Stimulated activated CD4-positive, alpha-beta T cell treated with anti-CD3 and anti-CD28 coated beads, Interleukin-1b, Interleukin-23, amount 100 ng/mL, for 1 hour (primary cell): Measurements from ENCODE around the gene ENPP1.

ENCODE experiments used
- DNase-seq, 2 donors: peaks; one replicate each; pipeline ENCODE4 v3.0.0-alpha.2; 2020; ENCODE audit warnings: low read depth in 2 of 2

ENPP1 gene

DNA sequence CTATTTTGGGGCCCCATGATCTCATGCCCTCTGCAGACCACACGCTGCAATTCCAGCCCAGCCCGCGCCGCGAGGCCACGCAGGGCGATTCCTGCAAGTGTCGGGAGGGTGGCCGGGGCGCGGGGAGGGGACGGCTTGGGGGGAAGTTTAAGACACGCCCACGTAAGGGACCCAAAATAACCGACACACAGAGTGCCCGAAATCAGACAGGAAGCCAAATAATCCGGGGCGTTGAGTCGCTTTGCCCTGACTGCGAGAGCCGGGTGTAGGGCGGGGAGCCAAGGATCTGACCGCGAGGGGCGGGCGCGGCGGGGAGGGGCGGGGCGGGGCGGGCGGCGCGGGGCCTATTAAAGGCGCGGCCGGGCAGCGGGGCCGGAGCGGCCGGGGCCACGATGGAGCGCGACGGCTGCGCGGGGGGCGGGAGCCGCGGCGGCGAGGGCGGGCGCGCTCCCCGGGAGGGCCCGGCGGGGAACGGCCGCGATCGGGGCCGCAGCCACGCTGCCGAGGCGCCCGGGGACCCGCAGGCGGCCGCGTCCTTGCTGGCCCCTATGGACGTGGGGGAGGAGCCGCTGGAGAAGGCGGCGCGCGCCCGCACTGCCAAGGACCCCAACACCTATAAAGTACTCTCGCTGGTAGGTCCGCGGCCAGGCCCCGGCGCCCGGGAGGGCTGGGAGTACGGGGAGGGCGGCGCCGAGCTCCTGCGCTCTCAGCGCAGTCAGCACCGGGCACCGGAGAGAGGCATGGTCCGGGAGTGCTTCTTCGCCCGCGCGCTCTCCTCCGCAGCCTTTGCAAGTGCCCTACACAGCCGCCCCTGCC lies at the start of gene ENPP1:
Gene ENPP1 (plus strand): TSS at position 377 of the 816 bp plus-strand sequence. CDS start 16 bp downstream, at position 393.
- DNase-seq = peak in 1 of 2 donors; percentile 11

DNA sequence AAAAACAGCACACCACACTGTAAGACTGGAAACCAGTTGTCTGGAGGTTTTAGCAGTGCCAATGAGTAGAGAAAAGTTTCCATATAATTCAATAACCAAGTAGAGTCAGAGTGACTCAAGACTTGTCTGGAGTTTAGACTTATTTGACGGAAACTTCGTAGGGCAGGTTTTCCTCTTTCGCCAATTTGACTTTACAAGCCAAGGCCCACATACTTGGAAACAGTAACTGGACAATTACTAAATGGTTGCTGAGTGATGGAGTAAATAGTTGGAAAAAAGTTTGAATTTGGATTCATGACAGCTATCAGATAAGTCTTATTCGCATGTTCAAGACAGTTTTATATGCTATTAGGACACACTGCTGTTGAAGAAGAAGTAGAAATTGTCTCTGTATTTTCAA lies 48.9 kb upstream of the ENPP1 start:
- DNase-seq = no peak

DNA sequence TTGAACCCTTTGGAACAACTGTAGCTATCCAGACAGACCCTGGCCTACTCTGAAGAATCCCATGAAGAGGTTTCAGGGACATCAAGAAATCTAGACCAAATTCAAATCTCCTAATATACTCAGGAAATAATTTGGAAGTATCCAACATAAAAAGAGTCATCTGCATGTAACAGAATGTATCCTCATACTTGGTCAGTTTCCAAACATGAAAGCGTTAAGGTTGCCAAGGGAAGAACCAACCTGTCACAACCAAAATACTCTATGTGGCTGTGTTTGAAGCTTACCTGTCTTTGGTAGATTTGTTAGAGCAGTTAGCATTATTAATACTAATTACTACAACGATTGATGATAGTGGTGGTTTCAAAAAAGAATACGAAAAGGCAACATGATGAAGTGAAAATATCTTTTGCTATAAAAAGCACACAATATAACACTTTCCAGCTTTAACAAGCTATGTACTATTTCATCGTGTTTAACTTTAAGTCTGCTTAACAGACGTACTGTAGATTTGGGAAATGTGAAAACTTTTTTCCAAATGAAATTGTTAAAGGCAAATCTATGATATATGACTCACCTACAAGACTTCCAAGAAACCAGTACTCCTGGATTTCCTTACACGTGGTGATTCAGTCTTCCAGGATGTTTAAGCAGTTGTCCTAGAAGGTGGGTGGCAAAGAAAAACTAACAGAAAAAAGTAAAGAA lies 46.6 kb upstream of the ENPP1 start:
- DNase-seq = no peak

DNA sequence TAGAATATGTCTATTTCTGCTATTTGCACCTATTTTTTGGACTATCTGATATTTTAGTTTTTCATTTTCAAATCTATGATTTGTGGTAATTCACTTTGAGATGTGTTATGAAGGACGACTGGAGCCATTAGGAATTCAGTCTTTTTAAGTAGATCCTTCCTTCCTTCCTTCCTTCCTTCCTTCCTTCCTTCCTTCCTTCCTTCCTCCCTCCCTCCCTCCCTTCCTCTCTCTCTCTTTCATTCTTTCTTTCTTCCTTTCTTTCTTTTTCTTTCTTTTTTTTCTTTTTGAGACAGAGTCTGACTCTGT lies 46.1 kb upstream of the ENPP1 start:
- no peak for DNase-seq

DNA sequence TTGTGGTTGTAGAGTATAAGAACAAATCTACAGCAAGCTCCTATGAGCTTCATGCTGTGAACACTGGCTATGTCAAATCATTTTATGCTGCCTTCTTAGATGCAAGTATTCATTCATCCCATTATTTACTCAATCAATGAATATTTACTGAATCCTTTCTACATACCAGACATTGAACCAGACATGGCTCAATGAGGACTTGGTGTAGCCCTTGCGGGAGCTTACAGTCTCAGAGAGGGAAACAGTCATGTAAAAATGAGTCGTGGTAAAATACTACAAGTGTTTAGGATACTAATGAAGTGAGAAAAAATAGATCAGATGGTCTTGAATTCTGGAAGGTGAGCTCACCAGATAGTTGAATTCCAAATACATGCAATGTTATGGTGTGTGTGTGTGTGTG lies 44.8 kb upstream of the ENPP1 start:
- DNase-seq = no peak

DNA sequence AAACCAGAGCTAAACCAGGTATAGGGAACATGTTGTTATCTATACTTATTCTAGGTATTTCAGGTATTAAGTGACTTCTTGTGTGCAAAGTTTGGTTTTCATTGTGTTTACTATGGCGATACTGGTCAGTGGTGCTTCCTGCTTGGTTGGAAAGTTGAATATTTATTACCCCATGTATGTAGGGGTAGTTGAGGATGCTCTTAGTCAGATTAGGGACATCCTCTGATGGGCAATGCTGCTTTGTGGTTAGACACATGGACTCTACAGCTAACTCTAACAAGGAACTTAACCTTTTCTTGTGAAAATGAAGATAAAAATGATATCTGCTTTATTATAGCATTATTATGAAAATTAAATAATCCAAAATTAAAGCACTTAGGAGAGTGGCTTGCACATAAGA lies 44.1 kb upstream of the ENPP1 start:
- DNase-seq = no peak

DNA sequence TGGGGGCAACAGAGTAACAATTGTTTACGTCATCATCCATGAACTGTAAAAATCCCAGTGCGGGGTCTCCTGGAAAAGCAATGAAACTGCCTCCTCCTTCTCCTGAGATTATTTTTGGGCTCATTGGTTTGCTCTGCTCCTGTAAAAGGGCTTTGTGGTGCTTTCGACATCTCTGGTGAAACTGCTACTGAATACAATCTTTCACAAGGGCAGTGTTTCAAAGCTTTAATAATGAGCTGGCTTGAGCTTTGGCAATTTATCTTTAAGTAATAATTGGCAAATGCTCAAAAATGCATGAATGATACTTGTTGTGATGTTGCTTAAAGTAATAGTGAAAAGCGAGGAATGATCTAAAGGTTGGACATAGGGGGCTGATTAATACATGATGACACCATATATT lies 43.5 kb upstream of the ENPP1 start:
- DNase-seq = no peak

DNA sequence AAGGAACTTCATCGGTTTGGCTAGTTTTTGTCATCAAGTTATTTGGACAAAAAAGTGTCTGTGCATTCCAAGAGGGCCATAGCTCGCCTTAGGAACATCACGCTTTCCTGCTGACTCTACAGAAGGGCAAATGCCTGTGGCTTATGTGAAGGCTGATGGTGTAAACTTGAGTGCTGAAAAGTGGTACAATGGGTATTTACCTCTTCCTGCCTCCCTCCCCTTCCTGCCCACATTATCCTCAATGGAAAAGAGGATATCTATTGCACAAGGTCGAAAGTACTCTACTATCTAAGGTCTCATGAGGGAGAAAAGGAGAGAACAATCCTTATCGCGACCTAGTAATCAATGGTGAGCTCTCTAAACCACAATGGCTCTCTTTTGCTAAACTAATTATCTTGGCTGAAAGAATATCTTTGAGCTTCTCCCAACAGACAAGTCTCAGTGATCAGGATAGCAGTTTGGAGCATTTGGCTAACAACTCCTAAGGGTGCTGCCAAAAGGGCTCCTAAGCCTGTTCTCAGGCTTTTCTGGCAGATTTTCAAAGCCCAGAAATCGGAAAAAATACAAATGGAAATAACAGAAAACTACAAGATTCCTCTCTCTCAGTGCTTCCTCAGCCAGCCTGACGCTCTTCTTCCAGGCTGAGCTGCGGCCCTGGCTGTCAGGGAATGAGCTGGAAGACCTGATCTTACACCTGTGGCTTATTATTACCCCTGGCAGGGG lies 42.6 kb upstream of the ENPP1 start:
- no peak for DNase-seq

DNA sequence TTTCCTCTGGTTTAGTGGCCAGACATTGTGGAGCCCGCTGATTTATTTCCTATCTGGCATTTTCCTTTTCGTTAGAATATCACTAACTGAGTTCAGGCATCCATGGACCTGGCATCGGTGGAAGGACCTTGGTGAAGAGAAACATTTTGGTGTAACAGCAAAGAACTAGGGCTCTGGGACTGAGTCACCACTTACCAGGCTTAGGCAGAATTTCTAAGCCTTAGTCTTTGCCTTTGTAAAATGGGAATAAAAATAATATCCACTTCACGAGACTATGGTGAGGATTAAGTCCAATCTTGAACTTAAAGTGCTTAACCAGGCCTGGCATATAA lies 42.0 kb upstream of the ENPP1 start:
- DNase-seq = no peak

DNA sequence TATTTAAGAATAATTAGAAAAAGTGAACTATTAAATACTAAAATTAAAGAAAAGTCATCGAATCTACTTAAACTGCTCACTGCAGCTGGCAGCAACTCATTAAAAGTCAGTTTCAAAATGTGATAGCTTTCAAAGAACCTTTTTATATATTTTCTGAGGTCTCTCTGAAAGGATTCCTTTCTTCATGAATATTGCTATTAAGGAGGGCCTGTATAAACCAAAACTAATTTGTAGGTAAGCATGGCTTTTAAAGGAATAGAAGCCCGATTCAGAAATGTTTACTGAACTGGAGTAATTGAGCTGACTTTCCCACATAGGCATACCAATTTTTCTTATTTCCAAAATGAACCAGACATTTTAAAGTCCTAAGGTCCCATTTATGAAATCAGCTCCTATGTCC lies 41.2 kb upstream of the ENPP1 start:
- no peak for DNase-seq

DNA sequence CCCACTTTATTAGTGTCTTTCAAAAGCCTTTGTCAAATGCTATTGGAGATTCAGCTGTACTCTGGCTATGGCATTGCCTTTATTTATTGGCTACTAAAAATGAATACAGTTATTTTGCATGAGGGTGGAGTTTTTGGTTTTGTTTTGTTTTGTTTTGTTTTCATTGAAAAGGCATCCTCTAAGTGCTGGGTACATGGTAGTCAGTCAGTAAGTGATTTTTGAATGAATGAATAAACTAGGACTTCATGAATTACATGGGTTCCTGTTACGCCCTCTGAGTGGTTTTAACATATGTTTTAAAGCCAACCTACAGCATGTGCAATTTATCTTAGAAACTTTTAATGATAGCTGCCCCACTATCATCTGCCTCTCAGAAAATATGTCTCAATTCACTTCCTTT lies 38.9 kb upstream of the ENPP1 start:
- no peak for DNase-seq

DNA sequence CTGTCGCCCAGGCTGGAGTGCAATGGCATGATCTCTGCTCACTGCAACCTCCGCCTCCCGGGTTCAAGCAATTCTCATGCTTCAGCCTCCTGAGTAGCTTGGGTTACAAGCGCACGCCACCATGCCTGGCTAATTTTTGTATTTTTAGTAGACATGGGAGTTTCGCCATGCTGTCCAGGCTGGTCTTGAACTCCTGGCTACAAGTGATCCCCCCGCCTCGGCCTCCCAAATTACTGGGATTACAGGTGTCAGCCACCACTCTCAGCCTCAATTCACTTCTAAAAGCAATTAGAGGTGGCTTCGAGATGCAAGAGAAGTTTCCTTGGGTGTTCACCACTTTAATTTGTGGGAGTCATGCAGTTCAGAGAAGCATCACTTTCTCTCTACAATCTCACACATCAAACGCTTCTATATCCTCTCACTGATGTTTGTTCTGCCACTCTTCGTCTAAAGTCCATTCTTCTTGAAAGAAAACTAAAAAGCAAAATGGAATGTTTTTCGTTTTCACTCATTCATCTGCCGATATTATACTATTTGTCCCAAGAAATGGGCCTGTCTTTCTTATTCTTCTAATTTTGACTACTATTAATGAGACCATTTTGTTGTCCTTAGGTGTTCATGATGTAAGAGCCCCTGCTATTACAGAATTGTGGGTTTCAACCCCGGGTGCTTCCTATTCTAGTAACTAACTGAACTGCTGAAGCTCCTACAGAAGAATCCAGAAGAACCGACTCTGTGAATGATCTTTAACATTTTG lies 38.3 kb upstream of the ENPP1 start:
- DNase-seq = no peak

DNA sequence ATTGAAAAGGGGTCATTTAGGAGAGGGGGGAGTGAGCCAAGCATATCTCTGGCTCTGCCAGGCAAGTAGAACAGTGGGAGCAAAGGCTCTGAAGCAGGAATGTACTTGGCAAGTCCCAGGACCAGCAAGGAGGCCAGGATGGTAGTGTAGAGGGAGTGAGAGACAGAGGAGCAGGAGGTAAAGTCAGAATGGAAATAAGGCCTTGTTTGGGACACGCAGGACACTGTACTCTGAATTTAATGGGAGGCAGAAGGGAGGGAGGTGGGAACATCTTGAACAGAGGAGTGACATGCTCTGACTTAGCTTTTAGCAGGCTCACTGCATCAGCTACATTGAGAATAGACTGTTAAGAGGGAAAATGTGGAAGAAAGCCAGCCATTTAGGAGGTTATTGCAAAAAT lies 37.0 kb upstream of the ENPP1 start:
- no peak for DNase-seq

DNA sequence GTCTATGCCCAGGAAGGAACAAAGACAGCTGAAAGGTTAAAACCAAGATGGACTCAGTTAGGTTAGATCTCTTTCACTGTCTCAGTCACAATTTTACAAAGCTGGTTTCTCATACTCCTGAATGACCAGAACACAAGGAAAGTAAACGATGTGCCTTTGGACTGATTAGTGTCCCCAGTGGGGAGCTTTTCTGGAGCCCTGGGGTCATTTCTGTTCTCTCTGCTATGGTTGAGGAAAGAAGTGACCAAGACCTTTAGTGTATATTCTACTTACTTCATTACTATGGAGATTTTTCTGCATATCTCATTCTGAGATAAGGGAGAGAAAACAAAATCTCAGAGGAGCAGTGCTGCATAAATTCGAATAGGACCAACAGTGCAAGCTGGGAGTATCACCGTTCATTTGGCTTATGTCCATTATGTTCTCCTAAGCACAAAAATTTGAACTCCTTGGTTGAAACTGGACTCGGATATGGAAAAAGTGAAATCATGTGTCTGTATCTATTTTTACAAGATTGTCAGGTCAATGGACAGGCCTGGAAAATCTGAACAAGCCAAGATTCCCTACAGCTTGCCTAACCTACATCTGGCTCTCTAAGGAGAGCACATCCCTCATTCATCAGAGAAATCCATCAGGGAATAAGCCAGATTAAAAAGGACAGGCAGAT lies 34.4 kb upstream of the ENPP1 start:
- DNase-seq = no peak

DNA sequence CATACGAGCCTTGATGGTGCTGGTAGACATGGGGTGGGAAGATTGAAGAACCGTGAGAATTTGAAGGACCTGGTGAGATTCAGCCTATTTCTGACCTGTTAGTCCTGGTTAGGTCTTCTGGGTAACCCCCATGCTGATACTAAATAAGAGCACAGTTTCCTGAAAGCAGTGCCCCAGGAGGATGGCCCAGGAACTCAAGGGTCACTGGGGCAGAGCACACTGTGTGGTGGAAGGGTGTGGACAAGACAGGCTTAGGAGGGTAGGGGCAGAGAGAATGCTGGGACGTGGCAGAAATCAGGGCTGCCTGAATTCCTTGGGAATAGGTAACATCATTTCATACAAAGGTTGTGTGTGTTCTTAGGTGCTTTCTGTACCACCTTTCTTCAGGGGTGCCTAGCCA lies 31.9 kb upstream of the ENPP1 start:
- no peak for DNase-seq

DNA sequence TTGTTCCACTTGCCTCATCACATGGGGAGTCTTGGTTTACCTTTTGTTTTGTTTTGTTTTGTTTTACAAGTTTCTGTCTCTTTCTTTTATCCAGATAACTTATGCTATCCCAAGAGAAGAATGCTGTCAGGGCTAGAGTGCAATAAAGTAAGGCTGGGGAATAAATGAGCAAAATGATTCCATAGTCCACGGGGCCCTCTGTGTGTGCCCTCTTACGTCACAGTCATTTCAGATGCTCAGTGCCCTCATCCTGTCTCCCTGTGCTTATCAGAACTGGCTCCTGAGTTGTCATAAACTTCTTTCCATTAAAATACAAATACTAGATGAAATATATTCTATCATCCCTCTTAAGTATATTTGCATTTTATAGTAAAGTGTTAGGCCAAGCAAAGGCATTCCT lies 30.8 kb upstream of the ENPP1 start:
- DNase-seq = no peak

DNA sequence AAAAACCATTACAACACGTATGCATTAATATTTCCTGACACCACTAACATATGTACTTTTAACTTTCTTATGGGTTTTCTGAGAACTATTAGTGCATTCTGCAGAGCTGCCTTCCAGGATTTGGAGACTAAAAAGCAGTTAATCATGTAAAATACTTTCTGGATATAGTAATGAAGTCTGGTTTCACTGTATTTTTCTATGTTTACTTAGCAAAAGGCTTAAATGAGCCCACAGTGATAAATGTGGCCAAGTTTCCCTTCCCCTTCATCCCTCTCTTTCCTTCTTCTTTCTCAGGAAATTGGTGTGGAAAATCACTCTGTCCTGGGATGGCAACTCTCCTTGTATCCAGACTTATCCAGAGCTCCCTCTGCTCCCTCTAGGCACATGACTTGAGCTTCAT lies 29.7 kb upstream of the ENPP1 start:
- DNase-seq = no peak

DNA sequence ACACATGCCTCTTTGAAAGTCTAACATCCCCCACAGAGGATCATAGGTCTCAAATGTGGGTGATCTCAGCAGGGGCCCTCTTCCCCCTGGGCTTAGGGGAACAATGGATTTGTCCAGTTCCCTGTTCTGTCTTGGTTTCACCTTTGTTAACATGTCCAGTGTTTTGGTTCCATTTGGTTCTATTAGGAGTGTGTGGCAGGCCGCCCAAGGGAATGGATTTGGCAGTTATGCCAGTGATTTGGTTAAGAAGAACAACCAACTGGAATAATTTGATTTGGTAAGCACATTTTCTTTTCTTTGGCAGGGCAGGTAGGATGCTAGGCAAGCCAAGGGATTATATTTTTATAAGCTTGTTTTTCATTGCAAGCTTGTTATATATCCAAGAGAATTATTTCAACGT lies 28.5 kb upstream of the ENPP1 start:
- DNase-seq = no peak

DNA sequence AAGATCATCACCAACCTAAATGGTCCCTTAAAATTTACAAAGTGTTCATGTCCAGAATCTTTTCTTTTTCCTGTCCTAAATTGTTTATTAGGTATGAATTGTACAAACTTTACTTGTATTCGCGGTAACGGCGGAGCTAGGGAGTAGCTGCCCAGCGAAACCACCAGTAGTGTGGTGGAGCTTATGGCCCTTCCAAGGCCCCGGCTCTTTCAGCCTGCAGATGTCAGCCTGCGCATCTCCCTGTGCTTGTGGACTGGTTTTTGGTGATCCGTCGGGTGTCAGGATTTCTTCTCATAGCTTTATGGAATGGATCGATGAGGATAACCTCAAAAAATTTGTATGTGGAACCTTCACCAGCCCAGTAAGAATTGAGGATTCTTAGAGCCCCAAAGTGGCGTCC lies 27.2 kb upstream of the ENPP1 start:
- DNase-seq = no peak

DNA sequence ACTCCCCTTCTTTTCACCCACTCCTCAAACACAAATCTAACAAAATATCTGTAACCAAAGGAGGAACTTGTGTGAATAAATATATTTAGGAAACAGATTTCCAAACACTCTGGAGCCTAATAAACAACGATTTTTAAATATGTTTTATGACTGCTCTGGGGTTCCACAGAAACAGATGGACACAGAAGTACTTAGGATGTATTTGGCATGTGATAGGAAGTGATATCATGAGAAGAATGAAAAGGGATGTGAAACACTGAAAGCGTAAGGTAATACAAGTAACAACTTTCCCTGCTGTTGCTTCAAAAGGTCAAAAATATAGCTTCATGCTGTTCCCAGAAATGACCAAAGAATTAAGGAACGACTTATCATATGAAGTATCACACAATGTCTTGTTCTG lies 26.1 kb upstream of the ENPP1 start:
- no peak for DNase-seq

DNA sequence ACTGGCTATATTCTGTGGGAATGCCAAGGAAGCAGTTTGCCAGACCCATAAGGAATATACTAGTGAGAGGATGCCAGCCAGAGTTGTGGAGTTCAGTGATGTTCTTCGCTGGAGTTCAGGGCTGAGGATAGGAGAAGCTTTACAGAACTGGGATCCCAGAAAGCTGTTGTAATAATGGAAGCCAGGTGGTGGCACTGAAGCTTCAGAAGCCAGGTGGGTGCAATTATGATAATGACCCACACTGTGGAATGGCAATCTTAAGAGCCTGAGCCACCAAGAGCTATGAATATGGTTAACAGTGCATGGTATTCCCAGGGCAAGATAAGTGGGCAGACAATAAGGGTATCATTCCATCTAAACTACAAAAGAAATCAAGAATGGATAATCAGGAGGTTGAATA lies 25.1 kb upstream of the ENPP1 start:
- DNase-seq = no peak

DNA sequence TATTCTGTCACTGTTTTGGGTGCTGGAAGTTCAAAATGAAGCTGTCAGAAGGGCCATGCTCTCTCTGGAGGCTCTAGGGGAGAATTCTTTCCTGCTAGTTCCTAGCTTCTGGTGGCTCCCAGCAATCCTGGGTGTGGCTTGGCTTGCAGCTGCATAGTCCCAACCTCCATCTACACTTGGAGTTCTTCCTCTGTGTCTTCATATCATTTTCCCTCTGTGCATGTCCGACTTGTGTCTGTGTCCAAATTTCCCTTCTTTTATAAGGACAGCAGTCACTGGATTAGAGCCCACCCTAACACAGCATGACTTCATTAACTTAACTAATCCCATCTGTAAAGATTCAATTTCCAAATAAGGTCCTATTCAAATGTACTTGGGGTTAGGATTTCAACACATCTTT lies 23.3 kb upstream of the ENPP1 start:
- DNase-seq = no peak
